Stimulated activated CD4-positive, alpha-beta T cell treated with anti-CD3 and anti-CD28 coated beads, Interleukin-1b, Interleukin-23, amount 100 ng/mL, for 48 hours (primary cell): Measurements from ENCODE around the gene INAFM1.
"Not testable (repeated sequence)": the region's sequence is repeated elsewhere in the genome, so short reads cannot be mapped to it uniquely, and the experiment has no call there.

Experiments used
- DNase-seq: peaks from one replicate; pipeline ENCODE4 v3.0.0-alpha.2; 2020

INAFM1 gene

GRCh38 chr19:47241919-47242577 lies 32.6 kb upstream of the INAFM1 start:
- no peak for DNase-seq

DNA sequence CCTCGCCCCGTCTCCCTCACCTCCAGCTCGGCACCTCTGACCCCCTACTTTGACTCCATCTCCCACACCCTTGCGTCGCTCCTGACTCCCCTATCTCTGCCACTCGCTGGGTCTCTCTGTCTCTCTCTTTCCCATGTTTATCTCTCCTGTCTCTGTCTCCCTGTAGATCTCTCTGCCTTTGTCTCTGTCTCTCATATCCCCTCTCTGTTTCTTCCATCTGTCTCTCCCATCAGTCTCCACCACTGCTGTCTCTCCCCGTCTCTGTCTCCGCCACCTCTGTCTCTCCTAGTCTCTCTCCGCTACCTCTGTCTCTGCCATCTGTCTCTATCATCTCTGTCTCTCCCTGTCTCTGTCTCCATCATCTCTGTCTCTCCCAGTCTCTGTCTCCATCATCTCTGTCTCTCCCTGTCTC lies 31.3 kb upstream of the INAFM1 start:
- no peak for DNase-seq

DNA sequence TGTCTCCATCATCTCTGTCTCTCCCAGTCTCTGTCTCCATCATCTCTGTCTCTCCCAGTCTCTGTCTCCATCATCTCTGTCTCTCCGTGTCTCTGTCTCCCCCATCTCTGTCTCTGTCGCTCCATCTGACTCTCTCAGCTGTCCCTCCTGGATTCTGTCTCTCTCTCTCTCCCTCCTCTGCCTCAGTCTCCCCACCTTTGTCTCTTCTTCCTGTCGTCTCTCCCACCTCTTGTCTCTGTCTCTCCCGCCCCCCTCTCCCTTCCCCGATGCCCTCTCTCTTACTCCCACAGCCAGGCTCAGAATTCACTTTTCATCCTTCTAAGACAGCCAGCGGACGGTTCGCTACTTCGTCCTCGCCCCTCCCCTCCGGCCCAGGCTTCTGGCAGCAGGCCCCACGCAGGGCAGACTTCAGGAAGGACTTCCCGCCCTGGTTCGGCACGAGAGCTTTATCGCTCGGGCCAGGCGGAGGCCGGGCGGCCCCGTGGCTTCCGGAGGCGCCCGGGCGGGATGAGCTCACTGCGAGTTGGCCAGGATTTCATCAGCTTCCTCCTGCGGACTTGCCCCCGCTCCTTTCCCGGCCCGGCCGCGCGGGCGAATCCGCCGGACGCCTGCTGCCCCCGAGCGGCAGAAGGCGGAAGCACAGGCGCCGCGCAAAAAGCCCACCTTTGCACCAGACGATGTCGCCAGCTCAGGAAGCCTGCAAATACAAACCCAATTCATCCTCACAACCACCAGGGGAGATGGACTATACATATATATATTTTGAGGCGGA lies 30.7 kb upstream of the INAFM1 start:
- DNase-seq = peak; percentile 94

DNA sequence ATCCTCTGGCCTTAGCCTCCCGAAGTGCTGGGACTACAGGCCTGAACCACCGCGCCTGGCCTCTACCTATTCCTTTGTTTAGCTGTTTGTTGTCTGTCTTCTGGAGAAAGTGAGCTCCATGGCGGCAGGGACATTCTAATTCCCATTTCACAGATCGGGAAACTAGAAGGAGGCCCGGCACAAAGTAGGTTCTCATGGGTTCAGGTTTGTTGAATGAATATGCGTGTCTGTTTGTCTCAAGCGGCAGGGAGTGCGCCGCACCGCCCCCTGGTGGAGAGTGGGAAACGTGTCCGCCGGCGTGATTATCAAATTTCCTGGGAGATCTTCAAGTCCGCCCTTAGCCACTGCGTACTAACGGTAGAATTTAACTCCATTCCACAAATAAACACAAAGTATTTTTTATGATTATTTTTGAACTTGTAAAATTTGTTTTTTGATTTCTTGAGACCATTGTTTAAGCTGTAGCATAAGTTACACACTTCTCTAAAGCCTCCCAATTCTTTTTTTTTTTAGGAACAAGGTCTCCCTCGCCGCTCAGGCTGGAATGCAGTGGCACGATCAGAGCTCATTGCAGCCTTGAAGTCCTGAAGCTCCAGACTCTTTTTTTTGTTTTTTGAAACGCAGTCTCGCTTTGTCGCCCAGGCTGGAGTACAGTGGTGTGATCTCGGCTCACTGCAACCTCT lies 27.2 kb upstream of the INAFM1 start:
- peak; percentile 80 for DNase-seq

- DNase-seq = not testable (repeated sequence)
Measured at GRCh38 chr19:47253016-47253415, 21.7 kb upstream of the INAFM1 start.

- no peak for DNase-seq
Measured at GRCh38 chr19:47253467-47253881, 21.2 kb upstream of the INAFM1 start.

DNA sequence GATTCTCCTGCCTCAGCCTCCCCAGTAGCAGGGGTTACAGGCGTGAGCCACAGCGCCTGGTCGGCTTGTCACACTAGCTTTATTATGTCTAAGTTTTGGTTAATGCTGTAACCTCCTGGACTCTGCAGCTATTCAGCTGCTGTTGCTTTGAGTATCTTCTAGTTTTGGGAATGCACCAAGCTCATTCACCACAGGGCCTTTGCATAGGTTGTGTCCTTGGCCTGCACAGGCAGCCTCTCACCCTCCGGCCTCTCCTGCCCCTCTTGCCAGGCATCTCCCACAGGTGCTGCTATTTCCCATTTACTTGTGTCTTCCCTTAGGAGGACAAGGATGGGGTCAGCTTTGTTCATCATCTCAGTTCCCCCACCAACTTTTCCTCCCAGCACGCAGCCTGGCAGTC lies 20.7 kb upstream of the INAFM1 start:
- no peak for DNase-seq

DNA sequence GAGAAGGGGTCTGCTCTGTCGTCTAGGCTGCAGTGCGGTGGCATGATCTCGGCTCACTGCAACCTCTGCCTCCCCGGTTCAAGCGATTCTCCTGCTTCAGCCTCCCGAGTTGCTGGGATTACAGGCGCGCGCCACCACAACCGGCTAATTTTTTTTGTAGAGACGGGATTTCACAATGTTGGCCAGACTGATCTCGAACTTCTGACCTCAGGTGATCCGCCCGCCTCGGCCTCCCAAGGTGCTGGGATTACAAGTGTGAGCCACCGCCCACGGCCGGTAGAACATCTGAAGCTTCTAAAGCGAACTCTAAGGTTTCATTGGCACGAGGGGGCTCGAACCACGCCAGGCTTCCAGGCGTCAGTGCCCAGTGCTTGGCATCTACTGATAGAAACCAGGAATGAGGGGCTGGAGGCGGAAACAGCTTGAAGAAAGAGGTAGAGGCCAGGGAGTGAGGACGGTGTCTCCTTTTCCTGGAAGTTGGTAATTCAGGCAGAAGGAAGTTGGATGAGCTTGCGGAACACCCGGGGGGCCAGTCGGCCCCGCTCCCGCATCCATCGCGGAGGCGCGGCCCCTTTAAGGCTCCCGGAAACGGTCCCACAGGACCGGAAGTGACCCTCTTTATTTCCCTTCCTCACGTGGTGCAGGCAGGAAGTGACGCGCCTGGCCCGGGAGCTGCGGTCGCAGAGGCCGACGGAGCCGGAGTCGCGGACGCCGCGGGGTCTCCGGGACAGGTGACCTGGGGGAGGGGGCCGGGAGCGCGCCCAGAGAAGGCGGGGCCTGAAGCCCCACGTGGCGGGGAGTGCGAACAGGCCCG lies 18.6 kb upstream of the INAFM1 start, which contains the start of gene CCDC9:
TSS of gene CCDC9 (plus strand) at position 647 of the 814 bp plus-strand sequence. CDS start 1,876 bp downstream, outside the sequence.
- DNase-seq = peak; percentile 98

DNA sequence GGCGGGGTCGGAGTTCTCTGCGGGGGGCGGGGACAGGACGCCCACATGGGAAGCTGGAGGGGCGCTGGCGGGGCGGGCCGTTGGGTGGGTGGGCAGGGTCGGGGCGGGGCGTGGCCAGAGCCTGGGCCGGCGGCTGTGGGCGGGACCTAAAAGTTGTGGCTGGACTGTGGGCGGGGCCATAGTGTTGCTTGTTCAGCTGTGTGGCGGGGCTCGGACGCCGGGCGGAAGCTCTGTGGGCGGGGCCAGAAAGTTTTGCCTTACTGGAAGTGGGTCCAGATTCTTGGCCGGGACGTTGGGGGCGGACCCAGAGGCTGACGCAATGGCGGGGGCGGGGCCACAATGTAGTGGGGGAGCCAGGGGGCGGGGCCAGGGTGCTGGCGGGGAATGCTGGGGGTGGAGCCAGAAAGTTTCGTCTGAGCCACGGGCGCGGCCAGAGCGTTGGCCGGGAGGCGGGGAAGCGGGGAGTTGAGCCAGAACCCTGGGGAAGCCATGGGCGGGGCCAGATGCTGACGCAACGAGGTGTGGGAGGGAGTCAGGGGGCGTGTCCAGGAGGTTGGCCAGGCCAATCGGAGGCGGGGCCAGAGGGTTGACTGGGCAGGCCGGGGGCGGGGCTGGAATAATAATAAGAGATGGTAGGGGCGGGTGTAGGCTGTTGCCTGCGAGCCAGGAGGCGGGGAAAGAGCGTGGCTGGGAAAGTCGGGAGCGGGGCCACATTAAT lies 17.8 kb upstream of the INAFM1 start:
- DNase-seq = peak; percentile 100

DNA sequence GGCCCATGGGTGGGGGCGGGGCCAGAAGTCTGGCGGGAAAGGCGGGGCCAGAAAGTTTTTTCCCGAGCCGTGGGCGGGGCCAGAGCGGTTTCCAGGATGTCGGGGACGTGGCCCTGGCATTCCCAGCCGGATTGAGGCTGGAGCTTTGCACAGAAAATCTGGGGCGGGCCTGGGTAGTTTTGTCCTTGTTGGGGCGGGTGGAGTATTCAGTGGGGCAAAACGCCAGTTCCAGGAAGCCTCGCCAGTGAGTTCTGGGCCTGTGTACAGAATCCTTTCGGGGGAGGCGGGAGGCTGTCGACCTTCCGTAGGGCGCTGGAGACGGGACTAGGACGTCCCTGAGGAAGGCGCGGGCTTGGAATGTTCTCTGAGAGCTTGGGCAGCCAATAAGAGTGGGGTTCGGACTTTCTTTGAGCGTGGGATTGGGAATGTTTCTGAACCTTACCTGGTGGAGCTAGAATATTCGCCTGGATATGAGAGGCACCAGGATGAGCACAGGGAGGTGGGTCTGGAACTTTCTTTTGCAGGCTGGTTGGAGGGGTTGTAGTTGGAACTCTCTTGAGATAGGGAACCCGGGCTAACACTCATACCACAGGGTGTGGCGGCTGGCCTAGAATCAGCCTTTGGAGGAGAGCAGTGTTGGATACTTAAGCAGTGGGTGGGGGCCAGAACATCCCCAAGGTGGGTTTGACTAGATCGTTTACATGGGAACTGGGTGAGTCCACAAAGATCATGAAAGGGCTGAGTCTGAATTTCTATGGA lies 17.1 kb upstream of the INAFM1 start:
- DNase-seq = no peak

GRCh38 chr19:47258434-47258833 lies 16.3 kb upstream of the INAFM1 start:
- no peak for DNase-seq

DNA sequence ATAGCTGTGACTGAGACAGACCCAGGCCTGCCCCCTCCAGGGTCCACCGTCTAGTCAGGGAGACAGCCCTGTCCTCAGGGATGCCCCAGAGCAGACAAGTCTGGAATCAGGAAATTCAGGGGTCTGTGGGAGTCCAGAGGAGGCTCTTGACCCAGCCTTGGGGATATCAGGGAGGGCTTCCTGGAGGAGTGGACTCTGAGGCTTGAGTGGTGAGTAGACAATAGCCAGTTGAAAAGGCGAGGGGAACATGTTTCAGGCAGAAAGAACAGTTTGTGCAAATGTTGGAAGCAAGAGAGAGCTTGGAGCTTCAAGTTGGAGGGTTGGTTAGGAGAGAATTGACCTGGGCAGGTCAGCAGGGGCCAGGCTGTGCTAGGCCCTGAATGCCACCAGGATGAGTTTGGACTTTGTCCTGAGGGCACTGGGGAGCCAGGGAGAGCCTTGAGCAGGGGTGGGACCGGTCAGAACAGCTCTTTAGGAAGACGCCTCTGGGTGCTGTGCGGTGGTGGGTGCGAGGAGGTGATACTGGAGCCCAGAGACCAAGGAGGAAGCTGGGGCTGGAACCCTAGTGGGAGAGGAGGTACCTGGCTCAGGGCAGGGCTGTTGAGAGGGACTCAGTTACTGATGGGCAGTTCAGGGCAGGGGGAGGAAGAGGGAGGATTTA lies 15.7 kb upstream of the INAFM1 start:
- no peak for DNase-seq

- no peak for DNase-seq
Measured at GRCh38 chr19:47260476-47260875, 14.2 kb upstream of the INAFM1 start.

DNA sequence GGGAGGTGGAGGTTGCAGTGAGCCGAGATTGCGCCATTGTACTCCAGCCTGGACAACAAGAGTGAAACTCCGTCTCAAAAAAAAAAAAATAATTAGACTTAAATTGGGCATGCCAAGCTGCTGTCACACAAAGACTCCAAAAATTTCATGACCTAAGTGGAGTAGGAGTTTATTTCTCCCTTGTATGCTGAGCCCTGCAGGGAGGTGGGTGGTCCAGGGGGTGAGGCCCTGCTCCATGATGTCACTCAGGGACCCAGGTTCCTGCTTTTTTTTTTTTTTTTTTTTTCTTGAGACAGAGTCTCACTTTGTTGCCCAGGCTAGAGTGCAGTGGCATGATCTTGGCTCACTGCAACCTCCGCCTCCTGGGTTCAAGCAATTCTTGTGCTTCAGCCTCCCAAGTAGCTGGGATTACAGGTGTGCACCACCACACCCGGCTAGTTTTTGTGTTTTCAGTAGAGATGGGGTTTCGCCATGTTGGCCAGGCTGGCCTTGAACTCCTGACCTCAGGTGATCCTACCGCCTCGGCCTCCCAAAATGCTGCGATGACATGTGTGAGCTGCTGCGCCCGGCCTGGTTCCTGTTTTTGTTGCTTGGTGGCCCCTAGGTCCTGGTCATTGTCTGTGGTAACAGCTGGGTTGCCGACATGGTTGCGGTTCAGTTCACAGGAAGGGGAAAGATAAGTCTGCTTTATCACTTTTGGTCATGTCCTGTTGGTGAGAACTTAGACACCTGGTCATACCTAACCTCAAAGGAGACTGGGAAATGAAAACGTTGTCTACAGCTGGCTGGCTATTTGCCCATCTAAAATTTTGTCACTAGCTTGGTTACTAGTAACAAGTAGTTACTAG lies 12.5 kb upstream of the INAFM1 start:
- DNase-seq = not testable (repeated sequence)

DNA sequence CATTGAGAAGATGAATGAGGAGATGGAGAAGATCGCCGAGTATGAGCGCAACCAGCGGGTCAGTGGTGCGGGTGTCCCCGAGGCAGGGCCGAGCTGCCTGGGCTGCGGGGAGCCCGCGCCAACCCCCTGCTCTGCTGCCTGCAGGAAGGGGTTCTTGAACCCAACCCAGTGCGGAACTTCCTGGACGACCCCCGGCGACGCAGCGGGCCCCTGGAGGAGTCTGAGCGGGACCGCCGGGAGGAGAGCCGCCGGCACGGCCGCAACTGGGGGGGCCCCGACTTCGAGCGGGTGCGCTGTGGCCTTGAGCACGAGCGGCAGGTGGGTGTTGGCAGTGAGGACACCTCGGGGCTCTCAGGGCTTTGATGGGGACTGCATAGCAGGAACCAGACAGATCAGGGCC lies 10.1 kb upstream of the INAFM1 start:
- DNase-seq = no peak

GRCh38 chr19:47266401-47266941 lies 8.2 kb upstream of the INAFM1 start:
- DNase-seq = no peak

GRCh38 chr19:47267350-47267759 lies 7.3 kb upstream of the INAFM1 start:
- DNase-seq = no peak

DNA sequence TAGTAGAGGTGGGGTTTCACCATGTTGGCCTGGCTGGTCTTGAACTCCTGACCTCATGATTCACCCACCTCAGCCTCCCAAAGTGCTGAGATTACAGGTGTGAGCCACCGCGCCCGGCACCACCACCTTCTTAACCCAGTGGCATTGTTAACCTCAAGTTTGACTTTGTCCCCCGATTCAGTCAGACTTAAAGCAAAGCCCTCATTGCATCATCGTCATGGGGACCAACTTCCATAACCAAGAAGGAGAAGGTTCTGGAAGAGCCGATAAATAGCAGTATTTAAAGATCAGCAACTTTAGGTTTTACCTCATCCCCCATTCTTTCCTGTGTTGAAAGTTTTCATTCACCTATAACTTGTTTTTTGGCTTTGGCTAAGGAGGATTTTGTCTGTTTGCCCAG lies 6.7 kb upstream of the INAFM1 start:
- no peak for DNase-seq

- no peak for DNase-seq
Measured at GRCh38 chr19:47269596-47269995, 5.1 kb upstream of the INAFM1 start.

GRCh38 chr19:47270408-47270807 lies 4.3 kb upstream of the INAFM1 start:
- DNase-seq = no peak
